ENCODE data around the gene SLC9A6. TPM values are rescaled to one million over a fixed set of nuclear protein-coding genes. Genes with fewer than 3 reads are reported as not detected.

Gene SLC9A6
- 36.3 TPM for total RNA-seq

DNA sequence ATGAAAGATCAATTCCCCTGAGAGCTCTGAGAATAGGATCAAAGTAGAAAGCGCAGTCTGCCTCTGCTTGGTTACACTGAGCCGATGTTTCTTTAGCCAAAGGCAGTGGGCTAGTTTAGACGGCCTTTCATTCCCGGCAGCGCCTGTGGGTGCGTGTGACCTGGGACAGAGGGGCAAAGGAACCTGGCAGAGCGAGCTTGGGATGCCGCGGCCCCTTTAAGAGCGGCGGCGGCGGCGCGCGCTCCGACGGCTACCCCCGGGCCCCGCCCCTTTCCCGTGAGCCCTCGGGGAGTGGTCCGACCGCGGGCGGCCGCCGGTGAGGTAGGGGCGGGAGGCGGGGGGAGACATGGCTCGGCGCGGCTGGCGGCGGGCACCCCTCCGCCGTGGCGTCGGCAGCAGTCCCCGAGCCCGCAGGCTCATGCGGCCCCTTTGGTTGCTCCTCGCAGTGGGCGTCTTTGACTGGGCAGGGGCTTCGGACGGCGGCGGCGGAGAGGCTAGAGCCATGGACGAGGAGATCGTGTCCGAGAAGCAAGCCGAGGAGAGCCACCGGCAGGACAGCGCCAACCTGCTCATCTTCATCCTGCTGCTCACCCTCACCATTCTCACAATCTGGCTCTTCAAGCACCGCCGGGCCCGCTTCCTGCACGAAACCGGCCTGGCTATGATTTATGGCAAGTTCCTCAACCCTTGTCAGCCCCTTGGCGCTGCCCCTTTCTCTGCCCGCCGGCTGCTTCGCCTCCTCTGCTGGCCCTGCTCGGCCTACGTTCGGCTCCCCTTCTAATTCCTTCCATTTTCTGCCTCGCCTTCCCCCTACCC lies at the start of gene SLC9A6:
TSS of gene SLC9A6 (plus strand) at position 279 of the 816 bp plus-strand sequence. CDS start at position 503, 224 bp downstream.

DNA sequence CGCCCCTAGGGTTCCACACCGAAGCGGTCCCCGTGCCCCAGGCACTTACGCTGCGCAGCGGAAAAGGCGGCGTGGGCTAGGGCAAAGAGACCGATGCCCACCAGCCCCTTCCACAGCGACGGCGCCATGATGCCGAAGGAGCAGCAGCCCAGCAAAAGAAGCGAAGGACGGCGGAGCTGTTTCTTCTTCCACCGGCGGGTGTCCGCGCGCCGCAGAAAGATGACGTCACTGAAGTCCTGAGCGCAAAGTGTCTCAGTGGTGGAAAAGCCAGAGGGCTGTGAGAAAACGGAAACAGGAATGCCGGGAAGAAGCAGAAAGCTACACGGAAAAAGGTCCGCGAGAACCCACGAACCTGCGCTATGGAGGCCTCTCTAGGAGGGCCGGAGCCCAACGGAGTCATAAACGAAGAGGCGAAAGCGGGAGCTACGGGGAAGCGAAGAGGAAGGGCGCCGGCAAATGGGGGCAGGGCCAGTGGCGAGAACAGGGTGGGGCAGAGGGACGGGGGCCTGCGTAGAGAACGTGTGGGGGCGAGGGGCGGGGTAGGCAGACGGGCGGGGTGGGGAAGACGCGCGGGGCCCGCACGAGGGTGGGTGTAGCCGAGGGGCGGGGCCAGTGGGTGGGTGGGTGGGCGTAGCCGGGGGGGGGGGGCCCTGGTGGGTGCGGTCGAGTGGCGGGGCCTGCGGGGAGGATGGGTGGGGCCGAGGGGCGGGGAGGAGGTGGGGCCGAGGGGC lies 11.5 kb upstream of the SLC9A6 start, which contains the start of gene MMGT1:
TSS of gene MMGT1 (minus strand) at position 441 of the 731 bp plus-strand sequence. CDS start at position 128, 313 bp downstream.

Other genes starting within 250 kb of the SLC9A6 start
- gene CT45A3, start 217.2 kb upstream of the SLC9A6 start, total RNA-seq, result not detected
- gene CT45A5, start 199.9 kb upstream of the SLC9A6 start, total RNA-seq, result not detected
- gene CT45A6, start 182.6 kb upstream of the SLC9A6 start, total RNA-seq, result not detected
- gene CT45A2, start 165.4 kb upstream of the SLC9A6 start, total RNA-seq, result not detected
- not detected for gene CT45A7, start 148.2 kb upstream of the SLC9A6 start, total RNA-seq
- gene CT45A8, start 130.9 kb upstream of the SLC9A6 start, total RNA-seq, result not detected
- gene CT45A9, start 113.6 kb upstream of the SLC9A6 start, total RNA-seq, result not detected
- gene CT45A10, start 92.0 kb upstream of the SLC9A6 start, total RNA-seq, result not detected
- gene SAGE1, start 91.7 kb upstream of the SLC9A6 start, total RNA-seq, result not detected
- gene MMGT1, start 11.4 kb upstream of the SLC9A6 start, total RNA-seq, result 21.6 TPM
- 423 TPM for gene FHL1, start 162.1 kb downstream of the SLC9A6 start, total RNA-seq